Erythroblast (primary cell): ENCODE measurements around the gene PSMD1.

Experiments
- GATA1 ChIP-seq: IDR thresholded peaks from 2 replicates; pipeline ENCODE4 v1.6.1; 2011; ENCODE audit warnings: low read depth, mild to moderate bottlenecking, control low read depth, low read length, moderate library complexity
- POLR2A ChIP-seq: IDR thresholded peaks from 2 replicates; pipeline ENCODE4 v1.6.1; 2011; ENCODE audit warnings: mild to moderate bottlenecking, low read length

- TF ChIP-seq POLR2A, result no peak
- TF ChIP-seq GATA1, result no peak
These were observed 125.8 kb downstream of the PSMD1 start for GRCh38 chr2:231182513-231182899.
